Tibial nerve (tissue), 4 donors: ENCODE results near the gene TLR6.
A peak's percentile ranks its signal among the peaks of the same experiment; 100 is the strongest.

Experiments used
- EP300 ChIP-seq, 2 donors: sonication (generic); formaldehyde crosslinking; IDR thresholded peaks; one replicate each; pipeline ENCODE4 v1.6.1; 2017; ENCODE audit warnings: antibody characterized with exemption in 2 of 2, mild to moderate bottlenecking in 1 of 2
- TF ChIP-seq, protein P1 (sequence below), 5 experiments: fragments of 200-600 bp in 3 of 5; fragments of 450-650 bp in 2 of 5; sonication (generic) in 3 of 5; IDR thresholded peaks; one replicate each; pipeline ENCODE4 v1.5.1; 2016 to 2019; ENCODE audit warnings: antibody characterized with exemption in 5 of 5, mild to moderate bottlenecking in 3 of 5, moderate library complexity in 2 of 5

DNA sequence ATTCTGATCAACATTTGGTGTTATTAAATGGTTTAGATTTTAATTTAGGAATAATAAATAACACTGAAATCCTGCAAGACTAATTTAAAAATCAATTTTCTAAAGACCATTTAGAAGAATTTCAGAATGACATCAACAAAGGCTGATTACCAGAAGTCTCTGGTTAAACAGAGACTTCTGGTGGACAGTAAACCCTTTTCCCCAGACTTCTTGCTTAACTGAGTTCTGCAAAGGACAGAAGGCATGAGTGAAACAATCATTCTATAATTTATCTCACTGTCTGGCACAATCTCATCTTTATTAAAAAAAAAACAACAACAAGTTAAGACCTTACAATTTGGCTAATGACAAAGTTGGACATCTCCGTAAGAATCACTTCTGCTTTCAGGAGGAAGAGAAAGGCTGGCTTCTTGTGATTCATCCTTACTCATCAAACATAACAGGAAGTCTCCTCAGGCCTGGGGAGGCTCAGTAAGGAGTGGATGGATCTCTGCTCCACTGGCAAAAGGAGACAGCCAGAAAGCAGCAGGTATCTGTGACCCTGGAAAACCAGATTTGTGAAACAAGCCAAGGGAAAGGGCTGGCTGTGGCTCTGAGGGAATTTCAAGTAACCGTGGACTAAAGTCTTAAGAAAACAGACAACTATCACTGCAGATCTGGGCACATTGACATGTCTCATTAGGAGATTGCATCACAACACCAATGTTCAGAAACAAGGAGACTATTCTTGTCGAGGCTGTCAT lies 908 bp upstream of the TLR6 start:
- TF ChIP-seq, protein P1, sequence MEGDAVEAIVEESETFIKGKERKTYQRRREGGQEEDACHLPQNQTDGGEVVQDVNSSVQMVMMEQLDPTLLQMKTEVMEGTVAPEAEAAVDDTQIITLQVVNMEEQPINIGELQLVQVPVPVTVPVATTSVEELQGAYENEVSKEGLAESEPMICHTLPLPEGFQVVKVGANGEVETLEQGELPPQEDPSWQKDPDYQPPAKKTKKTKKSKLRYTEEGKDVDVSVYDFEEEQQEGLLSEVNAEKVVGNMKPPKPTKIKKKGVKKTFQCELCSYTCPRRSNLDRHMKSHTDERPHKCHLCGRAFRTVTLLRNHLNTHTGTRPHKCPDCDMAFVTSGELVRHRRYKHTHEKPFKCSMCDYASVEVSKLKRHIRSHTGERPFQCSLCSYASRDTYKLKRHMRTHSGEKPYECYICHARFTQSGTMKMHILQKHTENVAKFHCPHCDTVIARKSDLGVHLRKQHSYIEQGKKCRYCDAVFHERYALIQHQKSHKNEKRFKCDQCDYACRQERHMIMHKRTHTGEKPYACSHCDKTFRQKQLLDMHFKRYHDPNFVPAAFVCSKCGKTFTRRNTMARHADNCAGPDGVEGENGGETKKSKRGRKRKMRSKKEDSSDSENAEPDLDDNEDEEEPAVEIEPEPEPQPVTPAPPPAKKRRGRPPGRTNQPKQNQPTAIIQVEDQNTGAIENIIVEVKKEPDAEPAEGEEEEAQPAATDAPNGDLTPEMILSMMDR (IDR thresholded peaks at IDR 0.05): no peak
- peak in 1 of 2 donors; percentile 74 for TF ChIP-seq EP300 (IDR thresholded peaks at IDR 0.05)
